WTC11 (cell line): ENCODE data around the gene ZNF738. TPM values are rescaled to one million over a fixed set of nuclear protein-coding genes. Genes with fewer than 3 reads are reported as not detected.

Source experiments
- ATAC-seq: fragments of 200-7000 bp; cut with Tn5 transposase; 2 replicates; pipeline ENCODE4 v1.10.0; 2021; ENCODE audit warnings: mild to moderate bottlenecking, moderate library complexity
- CTCF ChIA-PET: fragments of 300-600 bp; sonication (Branson Sonifier 250); formaldehyde crosslinking; loops from one replicate; lab custom pipeline; 2021; ENCODE audit warnings: antibody characterized with exemption; lab: Charles Lee
- POLR2A ChIA-PET: fragments of 350-600 bp; sonication (Branson Sonifier 250); formaldehyde crosslinking; loops from one replicate; lab custom pipeline; 2021; ENCODE audit warnings: antibody characterized with exemption; lab: Charles Lee
- DNase-seq: peaks from one replicate; pipeline ENCODE4 v3.0.0; 2021; ENCODE audit warnings: low spot score
- H3K27ac Mint-ChIP-seq: 2 replicates; pipeline ENCODE4 v1.8.0; 2021; ENCODE audit warnings: mixed read lengths
- H3K27me3 Mint-ChIP-seq: 2 replicates; pipeline ENCODE4 v1.8.0; 2021; ENCODE audit warnings: low read depth, mild to moderate bottlenecking, moderate library complexity, mixed read lengths
- H3K36me3 Mint-ChIP-seq: 2 replicates; pipeline ENCODE4 v1.8.0; 2021; ENCODE audit warnings: mixed read lengths
- H3K4me1 Mint-ChIP-seq: 2 replicates; pipeline ENCODE4 v1.8.0; 2022; ENCODE audit warnings: mixed read lengths
- H3K4me3 Mint-ChIP-seq: 2 replicates; pipeline ENCODE4 v1.8.0; 2021; ENCODE audit warnings: mild to moderate bottlenecking, moderate library complexity, mixed read lengths
- H3K9me3 Mint-ChIP-seq: 2 replicates; pipeline ENCODE4 v1.8.0; 2021; ENCODE audit warnings: mixed read lengths
- CDX4 ChIP-seq: fragments of 250-450 bp; sonication (Bioruptor Pico); IDR thresholded peaks from 2 replicates; pipeline ENCODE4 v1.9.0; 2021; ENCODE audit warnings: moderate library complexity, mild to moderate bottlenecking, inconsistent platforms, borderline replicate concordance
- CREB1 ChIP-seq: sonication (generic); formaldehyde crosslinking; IDR thresholded peaks from 2 replicates; pipeline ENCODE4 v1.8.0; 2023; ENCODE audit warnings: mild to moderate bottlenecking, missing genetic modification reagents
- E2F5 ChIP-seq: sonication (generic); formaldehyde crosslinking; IDR thresholded peaks from 2 replicates; pipeline ENCODE4 v1.8.1; 2022; ENCODE audit warnings: mild to moderate bottlenecking, moderate library complexity, missing genetic modification reagents
- FOXK1 ChIP-seq: sonication (generic); formaldehyde crosslinking; IDR thresholded peaks from 2 replicates; pipeline ENCODE4 v1.8.0; 2022; ENCODE audit warnings: mild to moderate bottlenecking, moderate library complexity, missing genetic modification reagents
- FOXP1 ChIP-seq: sonication (generic); formaldehyde crosslinking; IDR thresholded peaks from 2 replicates; pipeline ENCODE4 v1.8.0; 2022; ENCODE audit warnings: missing genetic modification reagents, mild to moderate bottlenecking, moderate library complexity, borderline replicate concordance
- GTF2I ChIP-seq: fragments of 250-450 bp; sonication (Bioruptor Pico); conservative IDR thresholded peaks from 2 replicates; pipeline ENCODE4 v1.4.0; 2021; ENCODE audit warnings: mild to moderate bottlenecking
- HMGA2 ChIP-seq: fragments of 250-450 bp; sonication (Bioruptor Pico); IDR thresholded peaks from 2 replicates; pipeline ENCODE4 v1.4.0; 2021; ENCODE audit warnings: mild to moderate bottlenecking, moderate library complexity
- HMGXB4 ChIP-seq: sonication (generic); formaldehyde crosslinking; IDR thresholded peaks from 2 replicates; pipeline ENCODE4 v1.8.1; 2023; ENCODE audit warnings: mild to moderate bottlenecking, moderate library complexity, missing genetic modification reagents
- IRF1 ChIP-seq: sonication (generic); formaldehyde crosslinking; IDR thresholded peaks from 2 replicates; pipeline ENCODE4 v1.8.0; 2023; ENCODE audit warnings: missing genetic modification reagents
- IRF2 ChIP-seq: sonication (generic); formaldehyde crosslinking; IDR thresholded peaks from 2 replicates; pipeline ENCODE4 v1.8.0; 2022; ENCODE audit warnings: low read depth, missing genetic modification reagents, borderline replicate concordance
- KAT7 ChIP-seq: sonication (generic); formaldehyde crosslinking; IDR thresholded peaks from 2 replicates; pipeline ENCODE4 v1.8.1; 2023; ENCODE audit warnings: missing genetic modification reagents, mild to moderate bottlenecking, borderline replicate concordance
- NFATC4 ChIP-seq: fragments of 250-450 bp; sonication (Bioruptor Pico); IDR thresholded peaks from 2 replicates; pipeline ENCODE4 v1.9.0; 2021; ENCODE audit warnings: mild to moderate bottlenecking
- PREB ChIP-seq: sonication (generic); formaldehyde crosslinking; IDR thresholded peaks from 2 replicates; pipeline ENCODE4 v1.8.1; 2022; ENCODE audit warnings: mild to moderate bottlenecking, missing genetic modification reagents, moderate library complexity, borderline replicate concordance
- SMAD4 ChIP-seq: sonication (generic); formaldehyde crosslinking; IDR thresholded peaks from 2 replicates; pipeline ENCODE4 v1.8.0; 2022; ENCODE audit warnings: mild to moderate bottlenecking, missing genetic modification reagents
- TEAD1 ChIP-seq: sonication (generic); formaldehyde crosslinking; IDR thresholded peaks from 2 replicates; pipeline ENCODE4 v1.8.0; 2022; ENCODE audit warnings: mild to moderate bottlenecking, missing genetic modification reagents
- ZBTB21 ChIP-seq: sonication (generic); formaldehyde crosslinking; IDR thresholded peaks from 2 replicates; pipeline ENCODE4 v1.8.1; 2023; ENCODE audit warnings: mild to moderate bottlenecking, missing genetic modification reagents, borderline replicate concordance
- ZNF219 ChIP-seq: sonication (generic); formaldehyde crosslinking; IDR thresholded peaks from 2 replicates; pipeline ENCODE4 v1.8.0; 2023; ENCODE audit warnings: missing genetic modification reagents, mild to moderate bottlenecking, borderline replicate concordance
- ZNF232 ChIP-seq: sonication (generic); formaldehyde crosslinking; IDR thresholded peaks from 2 replicates; pipeline ENCODE4 v1.8.0; 2022; ENCODE audit warnings: mild to moderate bottlenecking, missing genetic modification reagents
- ZNF425 ChIP-seq: fragments of 250-450 bp; sonication (Bioruptor Pico); conservative IDR thresholded peaks from 2 replicates; pipeline ENCODE4 v1.9.0; 2021; ENCODE audit warnings: mild to moderate bottlenecking
- ZSCAN18 ChIP-seq: fragments of 250-450 bp; sonication (Bioruptor Pico); IDR thresholded peaks from 2 replicates; pipeline ENCODE4 v2.1.2; 2022; ENCODE audit warnings: mild to moderate bottlenecking, moderate library complexity
- total RNA-seq: library from RNA; stranded (reverse); gene quantifications from 3 replicates; pipeline ENCODE4 v1.2.3, GENCODE V29; 2021

Gene ZNF738
- total RNA-seq, 1 experiment from 2014 or later: 49.7 TPM

GRCh38 chr19:21423057-21424041 is 64.5 kb downstream of the ZNF738 start:
- no peaks in the 10 kb centered on the region for H3K4me1 Mint-ChIP-seq
- TF ChIP-seq ZNF425 (no peak), ZNF232 (CRISPR knock-in tag) (no peak), ZNF219 (CRISPR knock-in tag) (no peak), ZBTB21 (no peak), FOXK1 (no peak), SMAD4 (CRISPR knock-in tag) (no peak), KAT7 (CRISPR knock-in tag) (no peak), TEAD1 (CRISPR knock-in tag) (no peak), CDX4 (no peak), IRF1 (CRISPR knock-in tag) (no peak), HMGXB4 (CRISPR knock-in tag) (no peak), PREB (CRISPR knock-in tag) (no peak), NFATC4 (CRISPR knock-in tag) (no peak), E2F5 (no peak), FOXP1 (CRISPR knock-in tag) (no peak), ZSCAN18 (CRISPR knock-in tag) (no peak), HMGA2 (no peak), IRF2 (CRISPR knock-in tag) (no peak), GTF2I (CRISPR knock-in tag) (no peak), CREB1 (no peak)
- POLR2A ChIA-PET: no interaction called here
- H3K27ac Mint-ChIP-seq: no peak overlapping the region
- DNase-seq (no peak), ATAC-seq (no peak)
- peaks cover 80% of the 10 kb centered on the region for H3K36me3 Mint-ChIP-seq
- H3K4me3 Mint-ChIP-seq: no peak overlapping the region
- peaks cover 80% of the 10 kb centered on the region for H3K9me3 Mint-ChIP-seq
- CTCF ChIA-PET: no interaction called here
- peaks cover 36% of the 10 kb centered on the region for H3K27me3 Mint-ChIP-seq

Other genes starting within 250 kb of the ZNF738 start
- gene ZNF431, start 217.0 kb upstream of the ZNF738 start, total RNA-seq: 41.2 to 45.2 TPM (median 42.1 TPM) in 3 replicates
- 27.2 to 34.9 TPM (median 30.1 TPM) in 3 replicates for gene ZNF708, start 29.6 kb upstream of the ZNF738 start, total RNA-seq
- gene ZNF493, start 38.1 kb downstream of the ZNF738 start, total RNA-seq: 15.0 to 22.2 TPM (median 15.5 TPM) in 3 replicates
- gene ZNF429, start 146.6 kb downstream of the ZNF738 start, total RNA-seq: 7.7 to 9.2 TPM (median 9.1 TPM) in 3 replicates